Thyroid gland (tissue), 4 donors: ENCODE data around the gene COQ10A.

Experiments
- POLR2A ChIP-seq, 2 donors: fragments of 450-650 bp; IDR thresholded peaks; one replicate each; pipeline ENCODE4 v1.6.1; 2017; ENCODE audit warnings: antibody characterized with exemption in 2 of 2, mild to moderate bottlenecking in 2 of 2, moderate library complexity in 1 of 2
- TF ChIP-seq, protein P1 (sequence below), 6 experiments: fragments of 200-600 bp in 3 of 6; fragments of 450-650 bp in 3 of 6; sonication (generic) in 3 of 6; IDR thresholded peaks; one replicate each; pipeline ENCODE4 v1.5.1; 2016 to 2019; ENCODE audit warnings: antibody characterized with exemption in 6 of 6, mild to moderate bottlenecking in 2 of 6, inconsistent platforms in 1 of 6, moderate library complexity in 1 of 6

GRCh38 chr12:56297400-56297799 is 30.7 kb downstream of the COQ10A start:
- TF ChIP-seq, protein P1, sequence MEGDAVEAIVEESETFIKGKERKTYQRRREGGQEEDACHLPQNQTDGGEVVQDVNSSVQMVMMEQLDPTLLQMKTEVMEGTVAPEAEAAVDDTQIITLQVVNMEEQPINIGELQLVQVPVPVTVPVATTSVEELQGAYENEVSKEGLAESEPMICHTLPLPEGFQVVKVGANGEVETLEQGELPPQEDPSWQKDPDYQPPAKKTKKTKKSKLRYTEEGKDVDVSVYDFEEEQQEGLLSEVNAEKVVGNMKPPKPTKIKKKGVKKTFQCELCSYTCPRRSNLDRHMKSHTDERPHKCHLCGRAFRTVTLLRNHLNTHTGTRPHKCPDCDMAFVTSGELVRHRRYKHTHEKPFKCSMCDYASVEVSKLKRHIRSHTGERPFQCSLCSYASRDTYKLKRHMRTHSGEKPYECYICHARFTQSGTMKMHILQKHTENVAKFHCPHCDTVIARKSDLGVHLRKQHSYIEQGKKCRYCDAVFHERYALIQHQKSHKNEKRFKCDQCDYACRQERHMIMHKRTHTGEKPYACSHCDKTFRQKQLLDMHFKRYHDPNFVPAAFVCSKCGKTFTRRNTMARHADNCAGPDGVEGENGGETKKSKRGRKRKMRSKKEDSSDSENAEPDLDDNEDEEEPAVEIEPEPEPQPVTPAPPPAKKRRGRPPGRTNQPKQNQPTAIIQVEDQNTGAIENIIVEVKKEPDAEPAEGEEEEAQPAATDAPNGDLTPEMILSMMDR (IDR thresholded peaks at IDR 0.05): no peak
- no peak for TF ChIP-seq POLR2A (IDR thresholded peaks at IDR 0.05)
